Activated CD4-positive, alpha-beta T cell treated with anti-CD3 and anti-CD28 coated beads for 1 hour (primary cell): ENCODE results near the gene ENG.
"Not testable (repeated sequence)": the region's sequence is repeated elsewhere in the genome, so short reads cannot be mapped to it uniquely, and the experiment has no call there.

Experiments
- DNase-seq: peaks from one replicate; pipeline ENCODE4 v3.0.0-alpha.2; 2020

Gene ENG

GRCh38 chr9:127863191-127863621 is 8.7 kb upstream of the ENG start:
- no peak for DNase-seq

GRCh38 chr9:127862075-127863011 is 7.9 kb upstream of the ENG start:
- DNase-seq = peak; percentile 16

- no peak for DNase-seq
These were observed 6.3 kb upstream of the ENG start for GRCh38 chr9:127860779-127861178.

DNA sequence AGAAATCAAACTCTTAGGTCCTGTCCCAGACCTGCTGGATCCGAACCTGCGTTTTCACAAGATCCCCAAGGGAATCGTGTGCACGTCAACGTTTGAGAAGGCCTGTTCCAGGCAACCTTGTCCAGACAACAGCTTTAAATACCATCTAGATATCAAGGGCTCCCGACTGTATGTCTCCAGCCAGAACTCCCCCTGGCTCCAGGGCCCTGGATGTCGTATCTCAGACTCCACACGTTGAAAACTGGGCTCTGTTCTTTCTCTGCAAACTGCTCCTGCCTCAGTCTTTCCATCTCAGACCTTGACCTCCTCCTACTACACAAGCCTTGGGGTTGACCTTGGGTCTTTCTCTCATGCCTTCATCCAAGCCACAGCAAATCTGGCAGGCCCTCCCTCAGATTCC is 5.8 kb upstream of the ENG start:
- DNase-seq = no peak

- DNase-seq = no peak
These were observed 3.6 kb upstream of the ENG start for GRCh38 chr9:127858041-127858512.

- DNase-seq = no peak
These were observed 2.8 kb upstream of the ENG start for GRCh38 chr9:127857278-127857677.

DNA sequence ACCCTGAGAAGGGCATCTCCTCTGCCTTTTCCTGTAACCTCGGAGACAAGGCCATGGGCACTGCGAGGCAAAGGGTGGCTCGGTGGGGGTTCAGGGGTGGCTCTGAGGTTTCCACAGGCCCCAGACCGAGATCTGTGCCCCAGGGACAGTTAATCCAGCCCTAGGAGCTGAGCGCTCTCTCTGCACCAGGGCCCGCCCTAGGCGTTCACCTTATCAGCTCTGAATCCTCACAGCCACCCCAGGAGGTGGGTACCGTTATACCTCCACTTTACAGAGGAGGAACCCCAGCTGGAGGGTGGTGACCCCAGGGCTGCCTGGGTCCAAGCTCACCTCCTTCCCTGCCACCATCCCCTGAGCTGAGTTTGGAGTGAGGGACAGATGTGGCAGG is 2.3 kb upstream of the ENG start:
- DNase-seq = no peak

DNA sequence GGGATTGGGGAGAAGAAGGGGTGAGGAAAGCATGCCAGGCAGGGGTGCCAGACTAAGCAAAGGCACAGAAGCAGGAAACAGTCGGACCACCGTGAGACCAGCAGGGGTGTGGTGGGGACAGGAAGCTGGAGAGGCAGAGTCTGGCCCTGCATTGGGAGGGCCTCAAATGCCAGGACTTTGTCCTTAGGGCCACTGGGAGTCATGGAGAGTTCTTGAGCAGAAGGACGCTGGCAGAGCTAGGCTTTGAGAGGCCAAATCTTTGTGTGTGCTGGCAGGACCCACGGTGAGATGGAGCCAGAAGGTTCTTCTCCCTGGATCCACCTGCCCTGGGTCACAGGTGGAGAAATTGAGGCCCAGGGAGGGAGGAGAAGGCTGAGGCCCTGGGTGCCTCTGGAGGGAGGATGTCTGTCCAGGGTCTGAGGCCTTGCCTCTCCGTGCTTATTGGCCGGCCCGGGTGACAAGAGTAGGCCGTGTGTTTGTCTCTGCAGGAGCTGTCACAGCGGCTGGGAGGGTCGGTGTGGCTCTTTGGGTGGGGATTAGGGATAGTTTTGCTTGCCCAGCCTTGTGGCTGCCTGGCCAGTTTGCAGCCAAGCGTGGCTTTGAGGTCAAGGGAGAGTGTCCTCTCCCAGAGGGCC is 1.8 kb upstream of the ENG start:
- no peak for DNase-seq

GRCh38 chr9:127855522-127855921 is 1.1 kb upstream of the ENG start:
- no peak for DNase-seq

- no peak for DNase-seq
These were observed 502 bp upstream of the ENG start for GRCh38 chr9:127854960-127855359.

DNA sequence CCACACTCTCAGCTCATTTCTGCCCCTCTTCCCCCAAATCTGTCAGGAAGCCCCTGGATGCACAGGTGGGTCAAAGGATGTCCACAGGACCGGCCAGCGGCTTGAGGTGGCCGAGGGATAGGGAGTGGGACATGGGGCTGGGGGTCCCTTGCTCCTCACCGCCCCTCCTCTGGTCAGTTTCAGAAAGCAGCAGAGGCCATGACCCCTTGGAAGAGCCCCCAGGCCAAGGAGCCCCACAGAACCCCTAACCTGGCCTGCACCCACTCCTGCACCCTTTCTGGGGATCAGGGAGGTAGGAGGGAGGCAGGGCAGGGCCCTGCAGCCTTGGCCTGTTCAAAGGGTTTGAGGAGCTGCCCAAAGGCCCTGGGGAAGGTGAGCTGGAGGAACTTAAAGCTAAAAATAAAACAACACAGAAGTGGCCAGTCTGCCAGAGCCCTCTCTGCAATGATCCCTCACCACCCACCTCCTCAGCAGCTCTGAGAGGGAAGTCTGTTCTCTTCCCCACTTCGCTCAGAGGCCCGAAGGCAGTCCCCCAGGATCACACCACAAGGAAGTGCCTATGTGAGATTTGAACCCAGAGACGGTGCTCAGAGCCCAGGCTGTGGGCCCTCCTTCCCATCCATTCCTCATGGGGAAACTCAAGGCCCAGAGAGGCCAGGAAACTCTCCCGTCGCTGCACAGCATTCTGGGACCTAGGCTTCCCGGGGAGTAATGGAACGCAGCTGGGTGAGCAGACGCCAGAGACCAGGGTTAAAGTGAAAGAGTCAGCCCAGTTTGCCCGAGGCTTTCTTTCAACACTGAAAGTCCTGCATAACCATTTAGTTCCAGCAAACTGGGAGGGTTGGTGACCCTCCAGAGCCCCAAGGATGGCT is 910 bp downstream of the ENG start:
- DNase-seq = no peak

DNA sequence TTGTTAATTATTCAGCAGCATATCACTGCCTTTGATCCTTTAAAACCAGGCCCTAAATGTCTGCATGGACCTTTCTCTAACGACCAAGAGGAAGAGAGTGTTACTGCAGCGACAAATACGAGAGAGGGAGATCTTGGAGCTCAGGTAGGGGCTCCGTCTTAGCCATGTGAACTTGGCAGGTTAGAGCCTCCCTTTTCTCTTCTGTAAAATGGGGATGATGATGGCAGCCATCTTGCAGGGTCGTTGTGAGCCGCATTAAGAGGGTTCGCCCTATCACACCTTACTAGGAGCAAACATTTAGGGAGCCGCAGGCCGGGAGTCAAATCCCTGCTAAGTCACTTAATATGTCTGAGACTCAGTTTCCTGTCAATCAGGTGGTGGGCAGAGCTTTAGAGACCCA is 1.6 kb downstream of the ENG start:
- DNase-seq = no peak

- no peak for DNase-seq
These were observed 4.1 kb downstream of the ENG start for GRCh38 chr9:127850286-127850830.

DNA sequence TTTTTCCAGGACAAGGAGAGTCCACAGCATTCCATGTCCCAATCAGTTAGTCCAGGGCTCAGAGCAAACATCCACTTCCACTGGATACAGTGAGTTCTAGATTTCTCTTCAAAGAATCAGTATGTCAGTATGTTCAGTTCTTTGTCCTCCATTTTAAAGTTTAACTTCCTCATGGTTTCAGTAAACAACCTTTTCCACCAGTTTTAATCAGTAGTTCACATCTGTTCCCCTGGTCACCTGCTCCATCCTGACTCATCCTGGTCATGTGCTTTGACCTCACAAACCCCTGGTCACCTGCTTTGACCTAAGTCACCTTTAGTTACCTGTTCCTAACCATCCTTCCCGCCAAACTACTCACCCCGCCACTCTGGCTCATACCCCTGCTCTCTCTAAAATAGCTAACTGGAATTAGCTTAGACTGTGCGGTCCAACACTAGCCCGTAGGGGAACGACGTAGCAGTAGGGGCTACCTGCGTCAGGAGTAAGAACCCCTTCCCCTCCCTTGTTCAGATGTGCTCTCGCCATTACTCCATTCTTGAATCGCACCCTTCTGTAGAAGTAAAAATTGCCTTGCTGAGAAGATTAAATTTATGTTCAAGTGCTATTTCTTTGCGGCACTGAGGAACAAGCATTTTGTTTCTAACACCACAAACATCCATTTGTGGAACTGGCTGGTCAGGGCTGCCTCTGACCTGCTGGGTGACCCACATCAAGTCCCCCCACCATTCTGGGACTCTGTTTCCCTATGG is 5.5 kb downstream of the ENG start:
- DNase-seq = no peak

DNA sequence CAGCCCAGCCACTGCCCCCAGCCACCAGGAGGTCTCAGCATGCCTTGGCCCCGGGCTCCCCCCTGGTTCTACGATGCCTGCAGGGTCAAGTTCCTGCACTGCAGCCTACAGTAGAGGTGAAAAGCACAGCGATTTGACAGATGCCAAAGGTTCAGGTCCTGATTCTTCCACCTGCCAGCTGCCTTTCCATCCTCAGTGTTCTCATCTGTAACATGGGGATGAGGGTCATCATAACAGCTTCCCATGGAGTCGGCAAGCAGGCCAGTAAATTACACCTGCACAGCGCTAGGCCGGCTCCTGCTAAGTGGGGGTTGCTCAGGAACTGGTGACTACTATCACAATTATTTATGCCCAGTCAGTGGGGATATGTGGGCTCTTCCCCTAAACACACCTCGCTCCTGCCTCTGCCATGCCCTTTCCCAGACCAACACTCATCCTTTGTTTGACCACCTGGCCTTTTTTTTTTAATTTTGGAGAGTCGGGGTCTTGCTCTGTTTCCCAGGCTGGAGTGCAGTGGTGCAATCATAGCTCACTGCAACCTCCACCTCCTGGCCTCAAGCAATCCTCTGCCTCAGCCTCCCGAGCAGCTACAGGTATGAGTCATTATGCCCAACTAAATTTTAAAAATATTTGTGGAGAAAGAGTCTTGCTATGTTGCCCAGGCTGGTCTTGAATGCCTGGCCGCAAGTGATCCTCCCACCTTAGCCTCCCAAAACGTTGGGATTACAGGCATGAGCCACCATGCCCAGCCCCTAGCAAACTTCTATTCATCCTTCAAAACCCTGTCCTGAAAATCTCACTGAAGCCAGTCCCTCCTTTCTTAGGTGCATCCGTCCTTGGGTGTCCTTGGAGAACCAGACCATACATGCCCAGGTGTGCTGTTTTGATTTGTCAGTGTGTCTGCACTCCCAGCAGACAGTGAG is 6.4 kb downstream of the ENG start:
- DNase-seq = no peak

- DNase-seq = no peak
These were observed 7.3 kb downstream of the ENG start for GRCh38 chr9:127847178-127847510.

- no peak for DNase-seq
These were observed 7.8 kb downstream of the ENG start for GRCh38 chr9:127846443-127847177.

GRCh38 chr9:127845619-127846018 is 8.8 kb downstream of the ENG start:
- DNase-seq = not testable (repeated sequence)

DNA sequence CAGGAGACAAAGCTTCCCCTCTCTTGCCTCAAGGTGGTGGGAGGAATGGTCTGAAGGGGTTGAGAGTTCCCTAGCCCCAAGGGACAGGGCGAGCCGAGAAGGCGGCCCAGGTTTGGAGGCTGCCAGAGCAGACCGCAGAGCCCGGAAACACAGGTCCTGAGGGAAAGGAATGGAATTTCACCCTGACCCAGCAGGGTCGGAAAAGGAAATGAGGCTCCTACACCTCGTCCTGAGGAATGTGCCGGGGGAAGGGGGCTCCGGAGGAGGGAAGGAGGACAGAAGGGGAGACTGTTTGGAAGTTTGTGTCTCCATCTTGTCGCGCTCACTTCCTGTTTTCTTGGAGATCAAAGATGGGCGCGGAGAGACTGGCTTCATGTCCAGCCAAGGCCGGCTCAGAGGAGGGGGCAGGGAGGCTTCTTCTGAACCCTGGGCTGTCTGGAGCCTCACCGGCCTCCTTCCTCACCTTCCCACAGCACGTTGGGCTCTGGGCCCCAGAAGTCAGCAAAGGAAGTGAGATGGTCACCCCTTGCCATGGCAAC is 9.6 kb downstream of the ENG start:
- DNase-seq = no peak
